G401 (cell line): ENCODE data around the gene PLK4. TPM values are rescaled to one million over a fixed set of nuclear protein-coding genes. Genes with fewer than 3 reads are reported as not detected.
"Not testable (repeated sequence)": the region's sequence is repeated elsewhere in the genome, so short reads cannot be mapped to it uniquely, and the experiment has no call there.

ENCODE experiments used
- DNase-seq: peaks from one replicate; pipeline ENCODE4 v3.0.0-alpha.2; 2015; ENCODE audit warnings: low spot score
- in situ Hi-C: cut with HindIII; loops from 2 replicates; pipeline ENCODE4 v1.10.0; 2016; ENCODE audit warnings: low sequenced_read_pairs, mixed read lengths
- total RNA-seq: library from RNA; depleted of rRNA; stranded (reverse); fragments of >200 nt; shearing (Covaris generic); gene quantifications from 2 replicates; pipeline ENCODE4 v1.2.3, GENCODE V29; 2014; rRNA removed

Gene PLK4
- total RNA-seq, 1 experiment from 2014 or later: 16.6 TPM

- in situ Hi-C loops: no loop called here
- DNase-seq: no peak
These were observed 15.8 kb downstream of the PLK4 start for GRCh38 chr4:127896528-127896927.

DNA sequence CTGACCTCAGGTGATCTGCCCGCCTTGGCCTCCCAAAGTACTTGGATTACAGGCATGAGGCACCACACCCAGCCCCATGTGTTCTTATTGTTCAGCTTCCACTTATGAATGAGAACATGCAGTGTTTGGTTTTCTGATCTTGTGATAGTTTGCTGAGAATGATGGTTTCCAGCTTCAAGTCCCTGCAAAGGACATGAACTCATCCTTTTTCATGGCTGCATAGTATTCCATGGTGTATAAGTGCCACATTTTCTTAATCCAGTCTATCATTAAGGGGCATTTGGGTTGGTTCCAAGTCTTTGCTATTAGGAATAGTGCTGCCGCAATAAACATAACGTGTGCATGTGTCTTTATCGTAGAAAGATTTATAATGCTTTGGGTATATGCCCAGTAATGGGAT, 19.0 kb downstream of the PLK4 start:
- in situ Hi-C loops, DNase-seq: not testable (repeated sequence)

DNA sequence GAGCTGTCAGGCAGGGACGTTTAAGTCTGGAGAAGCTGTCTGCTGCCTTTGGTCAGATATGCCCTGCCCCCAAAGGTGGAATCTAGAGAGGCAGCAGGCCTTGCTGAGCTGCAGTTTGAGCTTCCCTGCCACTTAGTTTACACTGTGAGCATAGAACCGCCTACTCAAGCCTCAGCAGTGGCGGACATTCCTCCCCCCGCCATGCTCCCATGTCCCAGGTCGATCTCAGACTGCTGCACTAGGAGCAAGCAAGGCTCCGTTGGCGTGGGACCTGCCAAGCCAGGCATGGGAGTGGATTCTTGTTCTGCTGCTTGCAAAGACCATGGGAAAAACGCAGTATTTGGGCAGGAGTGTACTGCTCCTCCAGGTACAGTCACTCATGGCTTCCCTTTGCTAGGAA, 24.3 kb downstream of the PLK4 start:
- in situ Hi-C loops: no loop called here
- no peak for DNase-seq

DNA sequence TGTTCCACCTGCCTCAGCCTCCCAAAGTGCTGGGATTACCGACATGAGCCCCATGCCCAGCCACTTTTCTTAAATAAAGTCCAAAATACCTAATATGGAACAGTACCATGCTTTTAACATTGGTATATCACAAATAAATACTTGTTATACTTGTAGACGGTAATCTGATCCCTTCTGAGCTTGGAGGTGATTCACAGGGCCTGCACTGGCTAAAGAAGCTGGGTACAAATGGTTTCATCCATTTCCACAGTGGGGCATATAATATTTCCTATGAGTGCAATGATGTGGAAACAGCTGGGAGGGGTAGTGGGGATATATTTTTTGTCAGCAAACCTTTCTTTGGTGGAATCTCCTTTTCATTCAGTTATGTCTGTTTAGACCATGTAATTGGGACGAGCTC, 35.8 kb downstream of the PLK4 start:
- in situ Hi-C loops: no loop called here
- no peak for DNase-seq

GRCh38 chr4:127917151-127917550, 36.5 kb downstream of the PLK4 start:
- in situ Hi-C loops: no loop called here
- DNase-seq: no peak

DNA sequence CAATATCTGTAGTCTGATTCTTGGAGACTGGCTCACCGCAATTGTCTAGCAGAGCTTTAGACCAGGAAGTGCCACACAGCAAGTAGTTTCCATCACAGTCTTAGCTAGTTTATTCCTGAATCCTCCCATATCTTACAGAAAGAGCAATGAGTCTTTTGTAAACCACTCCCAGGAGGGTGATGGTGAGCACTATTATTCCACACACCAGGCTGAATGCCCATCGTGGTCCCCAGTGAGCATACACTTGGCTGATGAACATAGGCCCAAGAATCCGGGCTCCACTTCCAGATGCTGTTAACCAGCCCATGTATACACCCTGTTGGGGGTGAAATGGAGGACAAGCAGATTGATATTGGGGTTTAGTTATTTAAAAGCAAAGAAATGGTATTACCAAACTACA, 39.8 kb downstream of the PLK4 start:
- DNase-seq: no peak

DNA sequence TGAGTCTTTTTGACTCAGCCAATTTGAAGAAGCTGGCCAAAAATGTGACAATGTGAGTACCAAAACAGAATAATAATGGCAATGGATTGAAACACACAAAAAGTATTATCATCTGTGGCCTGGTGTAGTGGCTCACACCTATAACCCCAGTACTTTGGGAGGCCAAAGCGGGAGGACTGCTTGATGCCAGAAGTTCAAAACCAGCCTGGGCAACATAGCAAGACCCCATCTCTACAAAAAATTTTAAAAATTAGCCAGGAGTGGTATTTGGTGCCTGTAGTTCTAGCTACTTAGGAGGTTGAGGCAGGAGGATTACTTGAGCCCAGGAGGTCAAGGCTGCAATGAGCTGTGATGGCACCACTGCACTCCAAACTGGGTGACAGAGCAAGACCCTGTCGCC, 41.5 kb downstream of the PLK4 start:
- in situ Hi-C loops: no loop called here
- DNase-seq: no peak

More for the DNA sequence above, 39.8 kb downstream of the PLK4 start:
- in situ Hi-C loops: no loop called here

GRCh38 chr4:127925720-127926119, 45.0 kb downstream of the PLK4 start:
- DNase-seq, in situ Hi-C loops: not testable (repeated sequence)

DNA sequence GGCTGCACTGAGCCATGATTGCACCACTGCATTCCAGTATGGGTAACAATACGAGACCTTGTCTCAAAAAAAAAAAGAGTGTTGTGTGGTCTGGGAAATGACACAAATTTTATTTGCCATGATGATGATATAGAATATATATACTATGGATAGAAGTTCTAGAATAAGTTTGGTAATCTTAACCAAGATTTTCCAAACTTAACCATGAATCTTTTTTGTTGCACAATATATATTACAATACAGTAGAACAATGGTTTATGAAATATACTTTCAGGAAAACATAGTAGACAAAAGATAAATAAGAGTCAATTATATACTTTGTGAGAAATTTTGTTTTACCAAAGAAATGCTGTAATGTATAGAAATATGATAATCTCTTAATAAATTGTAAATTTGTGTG, 49.5 kb downstream of the PLK4 start:
- in situ Hi-C loops: no loop called here
- DNase-seq: no peak

DNA sequence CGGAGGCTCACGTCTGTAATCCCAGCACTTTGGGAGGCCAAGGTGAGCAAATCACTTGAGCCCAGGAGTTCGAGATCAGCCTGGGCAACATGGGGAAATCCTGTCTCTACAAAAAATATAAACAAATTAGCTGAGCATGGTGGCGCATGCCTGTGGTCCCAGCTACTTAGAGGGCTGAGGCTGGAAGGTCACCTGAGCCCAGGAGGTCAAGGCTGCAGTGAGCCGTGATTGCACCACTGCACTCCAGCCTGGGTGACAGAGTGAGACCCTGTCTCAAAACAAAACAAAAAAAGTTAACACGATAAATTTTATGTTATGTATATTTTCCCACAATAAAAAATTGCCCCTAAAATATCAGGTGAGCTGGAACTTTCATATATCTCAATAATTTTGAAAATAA, 51.1 kb downstream of the PLK4 start:
- in situ Hi-C loops, DNase-seq: not testable (repeated sequence)

DNA sequence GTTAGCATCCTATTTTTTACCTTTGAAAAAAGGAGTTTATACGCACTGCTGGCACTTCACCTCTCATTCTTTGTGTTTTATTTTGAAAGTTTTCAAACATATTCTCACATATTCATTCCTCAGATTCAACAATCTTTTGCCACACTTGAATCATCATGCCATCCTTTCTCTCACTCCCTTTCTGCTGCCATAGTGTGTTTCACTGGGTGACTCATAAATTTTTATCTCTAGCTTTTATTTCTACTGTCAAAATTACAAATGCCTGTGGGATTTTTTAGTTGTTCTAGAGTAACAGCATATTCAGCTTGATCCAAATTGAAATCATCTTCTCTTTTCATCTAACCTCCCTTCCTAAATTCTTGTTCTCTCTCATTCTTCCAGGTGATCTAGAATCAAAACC, 56.3 kb downstream of the PLK4 start:
- in situ Hi-C loops: no loop called here

More for the DNA sequence above, 56.3 kb downstream of the PLK4 start:
- DNase-seq: no peak

Other genes with a start within 250 kb of the PLK4 start
- 3.9 and 10.8 TPM in 2 replicates for gene INTU, start 247.9 kb upstream of the PLK4 start, total RNA-seq
- gene SLC25A31, start 150.5 kb upstream of the PLK4 start, total RNA-seq: not detected in 2 replicates
- 14.0 and 19.0 TPM in 2 replicates for gene HSPA4L, start 98.6 kb upstream of the PLK4 start, total RNA-seq
- 23.7 and 24.6 TPM in 2 replicates for gene MFSD8, start 84.3 kb downstream of the PLK4 start, total RNA-seq
- 10.4 and 14.8 TPM in 2 replicates for gene ABHD18, start 84.5 kb downstream of the PLK4 start, total RNA-seq
- gene LARP1B, start 180.4 kb downstream of the PLK4 start, total RNA-seq: 28.2 and 29.5 TPM in 2 replicates